Renal cortex interstitium (tissue), 11 donors: ENCODE results near the gene LRRC37B. TPM values are rescaled to one million over a fixed set of nuclear protein-coding genes. Genes with fewer than 3 reads are reported as not detected.
"Not testable (repeated sequence)": the region's sequence is repeated elsewhere in the genome, so short reads cannot be mapped to it uniquely, and the experiment has no call there.

Experiments used
- DNase-seq, 11 donors: peaks; one replicate each; pipeline ENCODE4 v3.0.0-alpha.2; 2013; ENCODE audit warnings: low read depth in 9 of 11, low spot score in 4 of 11; ENCODE audit errors: extremely low read depth in 1 of 11
- polyA plus RNA-seq, 3 donors: library from polyadenylated mRNA; unstranded; fragments of 120-200 nt; gene quantifications; one replicate each; pipeline ENCODE4 v1.2.1, GENCODE V29; 2013; ENCODE audit not compliant: insufficient read length in 3 of 3

Gene LRRC37B
- polyA plus RNA-seq, 3 donors = 21.7 to 32.3 (median 22.1) TPM

DNA sequence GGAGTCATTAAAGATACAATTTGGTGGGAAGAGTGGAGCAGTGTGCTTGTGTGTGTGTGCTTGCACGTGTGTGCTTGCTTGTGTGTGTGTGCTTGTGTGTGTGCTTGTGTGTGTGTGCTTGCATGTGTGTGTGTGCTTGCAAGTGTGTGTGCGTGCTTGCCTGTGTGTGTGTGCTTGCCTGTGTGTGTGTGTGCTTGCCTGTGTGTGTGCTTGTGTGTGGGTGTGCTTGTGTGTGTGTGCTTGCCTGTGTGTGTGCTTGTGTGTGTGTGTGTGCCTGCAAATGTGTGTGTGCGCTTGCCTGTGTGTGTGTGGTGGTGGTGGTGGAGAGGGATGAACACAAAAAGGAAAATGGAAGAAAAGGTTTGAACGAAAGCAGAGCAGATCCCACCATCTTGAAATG lies 20.1 kb downstream of the LRRC37B start:
- DNase-seq = not testable (repeated sequence)

DNA sequence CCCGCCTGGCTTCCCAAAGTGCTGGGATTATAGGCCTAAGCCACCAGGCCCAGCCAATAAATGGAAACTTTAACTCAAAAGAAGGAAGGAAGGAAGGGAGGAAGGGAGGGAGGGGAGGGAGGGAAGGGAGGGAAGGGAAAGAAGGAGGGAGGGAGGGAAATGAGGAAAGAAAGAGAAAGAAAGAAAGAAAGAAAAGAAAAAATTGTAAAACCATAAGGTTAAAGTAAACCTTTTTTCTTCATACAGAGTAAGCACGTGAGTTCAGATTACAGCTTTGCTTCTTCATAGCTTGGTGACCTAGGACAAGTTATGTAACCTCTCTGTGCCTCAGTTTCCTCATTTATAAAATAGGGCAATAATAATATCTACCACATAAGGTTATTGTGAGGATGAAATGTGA lies 26.0 kb downstream of the LRRC37B start:
- DNase-seq = no peak

GRCh38 chr17:32033812-32034211 lies 26.6 kb downstream of the LRRC37B start:
- DNase-seq = not testable (repeated sequence)

- not testable (repeated sequence) for DNase-seq
Observed at GRCh38 chr17:32040246-32040645, 33.1 kb downstream of the LRRC37B start.

- DNase-seq = not testable (repeated sequence)
Observed at GRCh38 chr17:32041306-32041875, 34.2 kb downstream of the LRRC37B start.

- not testable (repeated sequence) for DNase-seq
Observed at GRCh38 chr17:32042266-32042665, 35.1 kb downstream of the LRRC37B start.

GRCh38 chr17:32045611-32046010 lies 38.4 kb downstream of the LRRC37B start:
- not testable (repeated sequence) for DNase-seq

DNA sequence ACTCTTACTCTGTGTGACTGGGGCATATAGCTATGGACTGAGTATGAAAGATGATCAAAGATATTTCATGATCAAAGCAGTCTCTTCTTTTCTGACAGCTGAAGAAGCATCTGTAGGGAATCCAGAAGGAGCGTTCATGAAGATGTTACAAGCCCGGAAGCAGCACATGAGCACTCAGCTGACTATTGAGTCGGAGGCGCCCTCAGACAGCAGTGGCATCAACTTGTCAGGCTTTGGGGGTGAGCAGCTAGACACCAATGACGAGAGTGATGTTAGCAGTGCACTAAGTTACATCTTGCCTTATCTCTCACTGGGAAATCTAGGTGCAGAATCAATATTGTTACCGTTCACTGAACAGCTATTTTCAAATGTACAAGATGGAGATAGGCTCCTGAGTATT lies 40.5 kb downstream of the LRRC37B start:
- not testable (repeated sequence) for DNase-seq

- not testable (repeated sequence) for DNase-seq
Observed at GRCh38 chr17:32054985-32055384, 47.8 kb downstream of the LRRC37B start.

- DNase-seq = not testable (repeated sequence)
Observed at GRCh38 chr17:32055425-32055824, 48.2 kb downstream of the LRRC37B start.

DNA sequence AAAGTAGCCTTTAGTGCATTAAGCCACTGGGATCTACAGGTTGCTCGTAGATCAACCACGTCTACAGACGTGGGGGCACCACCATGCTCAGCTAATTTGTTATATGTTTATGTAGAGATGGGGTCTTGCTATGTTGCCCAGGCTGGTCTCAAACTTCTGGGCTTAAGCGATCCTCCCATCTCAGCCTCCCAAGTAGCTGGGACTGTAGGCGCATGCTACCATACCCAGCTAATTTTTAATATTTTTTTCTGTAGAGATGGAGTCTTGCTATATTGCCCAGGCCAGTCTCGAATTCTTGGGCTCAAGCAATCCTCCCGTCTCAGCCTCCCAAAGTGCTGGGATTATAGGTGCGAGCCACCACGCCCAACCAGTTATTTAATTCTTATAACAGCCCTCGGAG lies 49.3 kb downstream of the LRRC37B start:
- DNase-seq = not testable (repeated sequence)

GRCh38 chr17:32057460-32058105 lies 50.4 kb downstream of the LRRC37B start:
- DNase-seq = not testable (repeated sequence)

GRCh38 chr17:32060695-32061094 lies 53.5 kb downstream of the LRRC37B start:
- DNase-seq = not testable (repeated sequence)

DNA sequence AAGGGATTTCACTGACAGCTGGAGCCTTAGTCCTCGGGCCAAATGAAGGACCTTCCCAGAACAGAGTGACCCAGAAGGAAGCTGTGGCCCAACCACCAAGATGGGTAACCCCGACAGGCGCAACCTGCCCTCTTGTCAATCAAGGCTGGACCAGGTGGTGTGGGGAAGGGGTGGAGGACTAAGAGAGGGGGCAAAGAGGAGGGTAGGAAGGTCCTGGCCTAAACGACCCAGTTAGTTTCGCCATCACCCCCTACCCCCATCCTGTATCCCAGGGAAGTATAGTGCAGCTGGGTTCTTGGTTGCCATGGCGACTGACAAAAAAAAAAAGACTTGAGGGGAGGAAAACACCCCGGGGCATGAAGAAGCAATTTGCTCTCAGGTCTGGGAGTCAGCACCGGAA lies 54.7 kb downstream of the LRRC37B start:
- not testable (repeated sequence) for DNase-seq

- not testable (repeated sequence) for DNase-seq
Observed at GRCh38 chr17:32064091-32064490, 56.9 kb downstream of the LRRC37B start.

DNA sequence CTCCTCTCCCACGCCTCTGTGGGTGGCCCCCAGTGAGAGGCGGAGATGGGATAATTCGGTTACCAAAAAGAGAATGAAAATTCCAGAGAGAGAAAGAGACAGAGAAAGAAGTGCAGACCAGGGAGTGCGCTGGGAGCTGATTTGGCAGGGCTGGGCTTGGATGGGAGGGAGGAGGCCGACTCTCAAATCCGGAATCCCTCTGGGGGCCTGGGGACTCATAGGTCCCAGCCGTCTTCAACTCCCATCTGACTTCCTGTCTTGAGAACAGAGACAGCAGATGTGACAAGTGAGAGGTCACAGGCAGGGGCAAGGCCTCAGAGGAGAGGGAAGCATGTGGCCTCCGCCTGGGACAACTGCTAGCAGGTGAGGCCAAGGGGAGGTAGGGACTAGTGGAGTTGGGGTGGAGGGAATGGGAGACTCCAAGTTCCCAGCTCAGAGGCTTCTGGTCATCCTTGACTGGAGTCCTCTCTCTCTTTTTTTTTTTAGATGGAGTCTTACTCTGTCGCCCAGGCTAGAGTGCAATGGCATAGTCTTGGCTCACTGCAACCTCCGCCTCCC lies 59.0 kb downstream of the LRRC37B start:
- DNase-seq = not testable (repeated sequence)

DNA sequence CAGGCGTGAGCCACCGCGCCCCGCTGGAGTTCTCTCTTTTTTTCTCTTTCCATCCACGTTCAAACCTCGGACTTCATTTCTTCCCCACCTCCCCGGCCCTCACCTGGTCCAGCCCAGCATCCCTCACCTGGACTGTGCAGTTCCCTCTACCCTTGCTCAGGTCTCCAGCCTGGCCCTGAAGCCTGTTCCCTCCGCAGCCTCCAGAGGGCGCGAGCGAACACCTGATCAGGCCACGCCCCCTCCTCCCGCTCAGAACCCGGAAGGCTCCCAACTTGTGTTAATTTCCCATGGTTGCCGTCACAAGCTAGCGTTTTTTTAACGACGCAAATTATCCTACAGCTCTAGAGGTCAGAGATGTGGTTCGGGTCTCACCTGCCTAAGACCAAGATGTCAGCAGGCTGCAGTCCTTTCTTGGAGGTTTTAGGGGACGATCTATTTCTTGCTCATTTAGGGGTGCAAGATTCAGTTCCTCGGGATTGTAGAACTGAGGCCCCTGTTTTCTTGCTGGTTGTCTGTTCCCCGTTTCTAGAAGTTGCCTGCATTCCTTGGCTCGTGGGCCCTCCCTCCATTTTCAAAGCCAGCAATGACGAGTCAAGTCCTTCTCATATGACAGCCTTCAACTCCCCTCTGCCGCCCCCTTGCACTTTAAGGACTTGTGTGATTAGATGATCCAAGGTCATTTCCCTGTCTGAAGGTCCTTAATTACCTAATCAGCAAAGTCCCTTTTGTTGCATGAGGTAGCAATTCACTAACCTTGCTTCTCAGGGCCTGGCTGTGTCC lies 59.9 kb downstream of the LRRC37B start:
- not testable (repeated sequence) for DNase-seq

DNA sequence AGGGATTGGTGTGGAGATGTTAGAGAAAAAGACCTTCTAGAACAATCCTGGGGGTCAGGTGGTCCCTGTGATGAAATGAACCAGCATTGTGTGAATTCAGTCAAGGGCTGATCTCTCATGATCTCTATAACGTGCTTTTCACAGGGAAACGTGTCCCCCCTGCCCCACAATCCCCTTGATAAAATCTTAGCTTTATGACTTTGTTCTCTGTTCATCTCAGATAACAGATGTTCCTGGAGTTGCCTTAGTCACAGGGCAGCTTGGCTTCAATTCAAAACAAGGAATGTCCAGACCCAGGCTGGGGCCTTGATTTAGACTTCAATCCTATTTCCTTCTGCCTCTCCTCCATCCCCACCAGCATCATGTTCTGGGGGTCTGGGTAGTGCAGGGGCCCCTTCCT lies 61.9 kb downstream of the LRRC37B start:
- DNase-seq = not testable (repeated sequence)

- DNase-seq = not testable (repeated sequence)
Observed at GRCh38 chr17:32071961-32072360, 64.8 kb downstream of the LRRC37B start.

GRCh38 chr17:32073131-32073530 lies 65.9 kb downstream of the LRRC37B start:
- DNase-seq = not testable (repeated sequence)
